Vagina (tissue), 2 donors: Measurements from ENCODE around the gene THRAP3.

Experiments used
- CTCF ChIP-seq, 3 experiments: fragments of 450-650 bp in 2 of 3; fragments of 200-600 bp in 1 of 3; sonication (generic) in 1 of 3; IDR thresholded peaks; one replicate each; pipeline ENCODE4 v1.5.1; 2017 to 2019; ENCODE audit warnings: antibody characterized with exemption in 3 of 3, mild to moderate bottlenecking in 2 of 3, moderate library complexity in 2 of 3
- POLR2A ChIP-seq, 2 donors: fragments of 450-650 bp; IDR thresholded peaks; one replicate each; pipeline ENCODE4 v1.6.1; 2017; ENCODE audit warnings: antibody characterized with exemption in 2 of 2, mild to moderate bottlenecking in 2 of 2, moderate library complexity in 2 of 2
- POLR2AphosphoS5 ChIP-seq, 2 donors: sonication (generic); formaldehyde crosslinking; IDR thresholded peaks; one replicate each; pipeline ENCODE4 v1.9.0; 2017; ENCODE audit warnings: antibody characterized with exemption in 2 of 2, mild to moderate bottlenecking in 2 of 2, low read depth in 1 of 2; ENCODE audit not compliant: insufficient read depth in 1 of 2

- TF ChIP-seq CTCF (IDR thresholded peaks at IDR 0.05) (no peak), POLR2A (IDR thresholded peaks at IDR 0.05) (no peak), POLR2AphosphoS5 (IDR thresholded peaks at IDR 0.05; ENCODE audit: insufficient read depth in 1 of 2, low read depth in 1 of 2) (no peak)
Observed at GRCh38 chr1:36327421-36328087, 103.3 kb downstream of the THRAP3 start.
